Activated naive CD4-positive, alpha-beta T cell treated with anti-CD3 and anti-CD28 coated beads, Interleukin-2, amount 50 U/mL, for 24 hours (primary cell): ENCODE results near the gene GPN1.
"Not testable (repeated sequence)": the region's sequence is repeated elsewhere in the genome, so short reads cannot be mapped to it uniquely, and the experiment has no call there.

ENCODE experiments used
- H3K27ac Mint-ChIP-seq: one replicate; pipeline ENCODE4 v1.8.0; 2021; ENCODE audit warnings: mild to moderate bottlenecking, mixed read lengths
- H3K27me3 Mint-ChIP-seq: one replicate; pipeline ENCODE4 v1.8.0; 2021; ENCODE audit warnings: mixed read lengths
- H3K36me3 Mint-ChIP-seq: one replicate; pipeline ENCODE4 v1.8.0; 2021; ENCODE audit warnings: mixed read lengths
- H3K4me1 Mint-ChIP-seq: one replicate; pipeline ENCODE4 v1.8.0; 2021; ENCODE audit warnings: mixed read lengths
- H3K4me3 Mint-ChIP-seq: one replicate; pipeline ENCODE4 v1.8.0; 2021; ENCODE audit warnings: mild to moderate bottlenecking, mixed read lengths
- H3K9me3 Mint-ChIP-seq: one replicate; pipeline ENCODE4 v1.8.0; 2021; ENCODE audit warnings: mixed read lengths

Gene GPN1

DNA sequence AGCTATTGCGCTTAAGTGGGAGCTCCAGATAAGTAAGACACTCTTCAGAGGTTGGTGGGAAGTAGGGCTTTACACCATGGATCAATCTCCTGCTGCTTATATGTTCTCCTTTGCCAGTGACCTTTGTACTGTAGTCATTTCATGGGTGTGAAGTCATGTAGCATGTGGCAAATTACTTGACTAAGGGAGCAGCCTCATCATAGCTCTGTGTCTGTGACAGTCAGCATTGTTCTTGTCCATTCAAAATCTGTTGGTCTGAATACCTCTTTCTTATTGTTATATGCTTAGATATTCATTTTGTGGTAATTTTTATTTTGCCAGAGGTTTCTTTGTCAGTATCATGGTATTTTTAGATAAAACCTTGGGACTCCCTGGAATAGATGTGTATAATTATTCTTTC lies 53.0 kb downstream of the GPN1 start:
- Mint-ChIP-seq H3K9me3 (no peaks in the 10 kb centered on the region), H3K27ac (peak overlapping the region; percentile 81), H3K36me3 (peaks cover 12% of the 10 kb centered on the region), H3K4me1 (peaks cover 36% of the 10 kb centered on the region), H3K4me3 (peak overlapping the region; percentile 33), H3K27me3 (no peaks in the 10 kb centered on the region)

DNA sequence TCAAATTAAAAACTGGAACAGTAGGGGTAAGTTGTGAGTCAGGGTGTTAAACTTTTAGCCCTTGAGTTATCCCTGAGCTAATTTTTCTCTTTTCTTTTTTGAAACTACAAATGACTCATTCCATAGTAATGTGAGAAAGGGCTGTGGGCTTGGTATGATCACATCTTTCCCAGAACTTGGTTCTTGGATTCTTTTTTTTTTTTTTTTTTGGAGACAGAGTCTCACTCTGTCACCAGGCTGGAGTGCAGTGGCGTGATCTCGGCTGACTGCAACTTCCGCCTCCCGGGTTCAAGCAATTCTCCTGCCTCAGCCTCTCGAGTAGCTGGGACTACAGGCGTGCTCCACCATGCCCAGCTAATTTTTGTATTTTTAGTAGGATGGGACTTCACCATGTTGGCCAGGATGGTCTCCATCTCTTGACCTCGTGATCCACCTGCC lies 53.5 kb downstream of the GPN1 start:
- peaks cover 36% of the 10 kb centered on the region for H3K4me1 Mint-ChIP-seq

DNA sequence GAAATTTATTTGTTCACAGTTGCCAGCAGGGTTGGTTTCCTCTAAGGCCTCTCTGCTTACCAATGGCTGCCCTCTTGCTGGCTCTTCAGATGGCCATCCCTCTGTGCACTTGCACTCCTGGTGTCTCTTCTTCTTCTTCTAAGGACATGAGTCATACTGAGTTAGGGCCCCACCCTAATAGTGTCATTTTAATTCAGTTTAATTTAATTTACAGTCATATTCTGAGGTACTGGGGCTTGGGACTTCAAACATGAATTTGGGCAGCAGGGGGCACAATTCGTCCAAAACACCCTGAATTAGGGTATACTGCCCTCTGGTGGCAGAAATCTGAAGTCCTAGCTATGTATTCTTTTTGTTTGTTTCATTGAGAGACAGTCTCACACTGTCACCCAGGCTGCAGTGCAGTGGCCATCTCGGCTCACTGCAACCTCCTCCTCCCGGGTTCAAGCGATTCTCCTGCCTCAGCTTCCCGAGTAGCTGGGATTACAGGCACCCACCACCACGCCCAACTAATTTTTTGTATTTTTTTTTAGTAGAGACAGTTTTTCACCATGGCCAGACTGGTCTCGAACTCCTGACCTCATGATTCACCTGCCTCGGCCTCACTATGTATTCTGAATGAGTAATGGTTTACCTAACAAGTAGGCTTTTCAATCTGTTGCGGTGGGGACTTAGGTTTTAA lies 54.7 kb downstream of the GPN1 start:
- no peaks in the 10 kb centered on the region for H3K27me3 Mint-ChIP-seq
- peaks cover 36% of the 10 kb centered on the region for H3K4me1 Mint-ChIP-seq
- H3K9me3 Mint-ChIP-seq = no peaks in the 10 kb centered on the region
- H3K27ac Mint-ChIP-seq = peak overlapping the region; percentile 87
- peaks cover 12% of the 10 kb centered on the region for H3K36me3 Mint-ChIP-seq
- no peak overlapping the region for H3K4me3 Mint-ChIP-seq

More for the DNA sequence above, 53.5 kb downstream of the GPN1 start:
- H3K27ac Mint-ChIP-seq = peak overlapping the region; percentile 81
- peaks cover 12% of the 10 kb centered on the region for H3K36me3 Mint-ChIP-seq
- peak overlapping the region; percentile 33 for H3K4me3 Mint-ChIP-seq
- not testable (repeated sequence) for H3K27me3 Mint-ChIP-seq, H3K9me3 Mint-ChIP-seq

DNA sequence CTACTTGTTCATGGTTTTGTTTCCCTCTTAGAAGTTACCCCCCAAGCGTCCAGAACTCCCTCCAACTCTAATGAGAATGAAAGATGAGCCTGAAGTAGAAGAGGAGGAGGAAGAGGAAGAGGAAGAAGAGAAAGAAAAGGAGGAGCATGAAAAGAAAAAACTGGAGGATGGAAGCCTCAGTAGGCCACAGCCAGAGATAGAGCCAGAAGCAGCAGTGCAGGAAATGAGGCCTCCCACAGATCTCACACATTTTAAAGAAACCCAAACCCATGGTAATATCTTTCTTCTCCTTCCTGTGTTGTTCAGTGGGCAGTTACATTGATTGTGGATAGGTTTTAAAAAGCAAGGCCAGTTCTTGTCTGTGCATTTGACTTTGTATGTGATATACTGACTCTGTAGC lies 56.2 kb downstream of the GPN1 start:
- H3K4me1 Mint-ChIP-seq = peaks cover 36% of the 10 kb centered on the region
- H3K27me3 Mint-ChIP-seq, H3K27ac Mint-ChIP-seq, H3K9me3 Mint-ChIP-seq, H3K4me3 Mint-ChIP-seq: not testable (repeated sequence)
- H3K36me3 Mint-ChIP-seq = peaks cover 12% of the 10 kb centered on the region

DNA sequence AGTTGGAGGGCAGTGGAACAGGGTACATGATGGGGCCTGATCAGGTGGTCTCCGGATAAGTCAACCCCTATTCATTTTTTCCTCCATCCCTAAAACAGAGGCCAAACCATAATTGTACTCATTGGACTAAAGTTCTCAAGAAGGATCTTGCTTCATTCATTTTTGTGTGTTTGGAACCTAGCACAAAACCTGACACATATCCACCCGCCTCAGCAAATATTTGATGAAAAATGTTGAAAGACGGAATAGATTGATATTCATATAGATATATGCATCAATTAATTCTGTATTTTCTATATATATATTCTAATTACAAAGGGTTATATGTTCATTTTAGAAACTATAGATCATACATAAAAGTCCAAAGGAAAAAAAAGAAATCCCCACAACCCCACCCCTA lies 56.7 kb downstream of the GPN1 start:
- H3K36me3 Mint-ChIP-seq = peaks cover 12% of the 10 kb centered on the region
- no peak overlapping the region for H3K4me3 Mint-ChIP-seq
- H3K27me3 Mint-ChIP-seq = no peaks in the 10 kb centered on the region
- H3K27ac Mint-ChIP-seq = no peak overlapping the region
- peaks cover 36% of the 10 kb centered on the region for H3K4me1 Mint-ChIP-seq
- no peaks in the 10 kb centered on the region for H3K9me3 Mint-ChIP-seq

DNA sequence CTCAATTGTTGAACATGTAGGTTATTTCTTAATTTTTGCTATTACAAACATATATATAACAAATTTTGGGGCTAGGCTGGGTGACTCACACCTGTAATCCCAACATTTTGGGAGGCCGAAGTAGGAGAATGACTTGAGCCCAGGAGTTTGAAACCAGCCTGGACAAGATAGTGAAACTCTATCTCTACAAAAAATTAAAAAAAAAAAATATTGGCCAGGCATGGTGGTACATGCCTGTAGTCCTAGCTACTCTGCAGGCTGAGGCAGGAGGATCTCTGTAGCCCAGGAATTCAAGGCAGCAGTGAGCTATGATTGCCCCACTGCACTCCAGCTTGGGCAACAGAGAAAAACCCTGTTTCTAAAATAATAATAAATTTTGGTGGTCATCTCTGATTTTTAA lies 58.4 kb downstream of the GPN1 start:
- Mint-ChIP-seq H3K36me3 (peaks cover 11% of the 10 kb centered on the region), H3K4me1 (peaks cover 30% of the 10 kb centered on the region), H3K27me3 (no peaks in the 10 kb centered on the region), H3K27ac (no peak overlapping the region), H3K4me3 (no peak overlapping the region), H3K9me3 (no peaks in the 10 kb centered on the region)

DNA sequence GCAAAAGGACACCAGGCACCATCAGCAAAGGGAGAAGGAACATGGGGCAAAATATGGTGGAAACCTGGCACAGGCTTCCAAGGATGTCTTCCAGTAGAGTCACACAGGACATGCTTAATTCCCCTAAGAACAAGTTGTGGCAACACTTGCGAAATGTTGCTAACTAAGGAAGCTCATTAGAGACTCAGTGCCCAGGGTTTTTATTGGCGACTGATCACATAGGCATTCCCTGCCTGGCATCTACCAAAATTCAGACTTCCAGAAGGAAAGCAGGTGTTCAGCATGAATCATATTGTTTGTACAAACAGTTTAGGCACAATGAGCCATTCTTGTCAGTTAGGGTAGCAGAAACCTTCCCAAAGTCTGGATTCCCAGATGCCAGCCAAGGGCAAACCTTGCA lies 60.6 kb downstream of the GPN1 start:
- no peak overlapping the region for H3K4me3 Mint-ChIP-seq
- H3K4me1 Mint-ChIP-seq = peaks cover 17% of the 10 kb centered on the region
- no peaks in the 10 kb centered on the region for H3K27me3 Mint-ChIP-seq
- H3K9me3 Mint-ChIP-seq = no peaks in the 10 kb centered on the region
- H3K27ac Mint-ChIP-seq = no peak overlapping the region
- H3K36me3 Mint-ChIP-seq = peaks cover 10% of the 10 kb centered on the region

DNA sequence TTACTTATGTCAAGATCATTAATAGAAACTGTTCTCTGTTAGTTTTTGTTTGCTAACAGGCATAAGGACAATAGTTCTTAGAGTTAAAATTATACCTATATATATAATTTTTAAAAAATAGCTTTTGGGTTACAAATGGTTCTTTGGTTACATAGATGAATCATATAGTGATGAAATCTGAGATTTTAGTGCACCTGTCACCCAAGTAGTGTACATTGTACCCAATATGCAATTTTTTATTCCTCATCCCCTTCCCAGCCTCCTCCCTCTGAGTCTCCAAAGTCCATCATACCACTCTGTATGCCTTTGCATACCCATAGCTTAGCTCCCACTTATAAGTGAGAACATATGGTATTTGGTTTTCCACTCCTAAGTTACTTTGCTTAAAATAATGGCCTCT lies 61.2 kb downstream of the GPN1 start:
- Mint-ChIP-seq H3K9me3 (no peaks in the 10 kb centered on the region), H3K4me1 (peaks cover 10% of the 10 kb centered on the region), H3K36me3 (peaks cover 8% of the 10 kb centered on the region), H3K4me3 (no peak overlapping the region), H3K27ac (no peak overlapping the region), H3K27me3 (no peaks in the 10 kb centered on the region)

DNA sequence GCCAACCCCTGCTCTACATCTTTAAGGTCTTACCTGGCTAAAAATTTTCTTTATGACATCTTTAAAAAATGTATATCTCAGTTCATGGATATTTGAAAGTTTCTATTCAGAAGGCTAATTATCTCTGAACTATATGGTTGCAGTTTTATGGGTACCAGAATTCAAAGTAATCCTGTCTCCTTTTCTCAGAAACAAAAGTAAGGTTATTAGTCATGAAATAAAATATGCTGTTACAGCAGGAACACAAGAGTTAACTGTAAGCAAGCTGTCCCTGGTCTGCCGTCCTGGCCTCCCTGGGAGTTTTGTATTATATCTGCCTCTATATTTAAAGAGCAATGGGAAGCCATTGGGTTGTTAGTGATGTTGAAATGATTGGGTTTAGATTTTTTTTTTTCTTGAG lies 68.8 kb downstream of the GPN1 start:
- no peaks in the 10 kb centered on the region for H3K27me3 Mint-ChIP-seq
- H3K27ac Mint-ChIP-seq = no peak overlapping the region
- H3K36me3 Mint-ChIP-seq = peaks cover 8% of the 10 kb centered on the region
- no peak overlapping the region for H3K4me3 Mint-ChIP-seq
- no peaks in the 10 kb centered on the region for H3K9me3 Mint-ChIP-seq
- no peaks in the 10 kb centered on the region for H3K4me1 Mint-ChIP-seq
